Posterior vena cava (tissue), 2 donors: ENCODE data around the gene GALNT17. TPM values are rescaled to one million over a fixed set of nuclear protein-coding genes. Genes with fewer than 3 reads are reported as not detected.

Experiments
- DNase-seq: peaks from one replicate; pipeline ENCODE4 v3.0.0-alpha.2; 2020; ENCODE audit warnings: low spot score
- intact Hi-C, 2 donors: fragments of 100-400 bp; cut with DNase I; formaldehyde crosslinking; loops; one replicate each; pipeline versions ENCODE4 v1.14.1 to v1.14.2; 2022 to 2023
- total RNA-seq, 2 donors: library from RNA; stranded (reverse); fragmentation: NEBNext Ultra II Directional; extraction: Animal tissue kit (Norgen Biotek cat#: 25700); gene quantifications; one replicate each; pipeline ENCODE4 v1.2.1, GENCODE V29; 2021
- donor health status: DM: yes; HTN: yes; CAD: no.
- donor health status: DM: yes; HTN: yes; CAD: no.

Gene GALNT17
- total RNA-seq, 2 donors from 2014 or later = 22.0 to 24.7 TPM

- intact Hi-C loops = no loop called here
- no peak for DNase-seq
These were observed 217.1 kb downstream of the GALNT17 start for GRCh38 chr7:71348821-71349681.

GRCh38 chr7:71349682-71350481 is 217.9 kb downstream of the GALNT17 start:
- intact Hi-C loops = no loop called here

GRCh38 chr7:71350680-71351079 is 218.7 kb downstream of the GALNT17 start:
- no peak for DNase-seq

More at GRCh38 chr7:71349682-71350481, 217.9 kb downstream of the GALNT17 start:
- no peak for DNase-seq

GRCh38 chr7:71354716-71355115 is 222.8 kb downstream of the GALNT17 start:
- intact Hi-C loops = no loop called here

More at GRCh38 chr7:71350680-71351079, 218.7 kb downstream of the GALNT17 start:
- intact Hi-C loops = no loop called here

GRCh38 chr7:71361451-71362032 is 229.6 kb downstream of the GALNT17 start:
- intact Hi-C loops = no loop called here

More at GRCh38 chr7:71354716-71355115, 222.8 kb downstream of the GALNT17 start:
- DNase-seq = no peak

GRCh38 chr7:71362240-71362639 is 230.3 kb downstream of the GALNT17 start:
- intact Hi-C loops = no loop called here
- no peak for DNase-seq

More at GRCh38 chr7:71361451-71362032, 229.6 kb downstream of the GALNT17 start:
- no peak for DNase-seq

- no peak for DNase-seq
- intact Hi-C loops = no loop called here
These were observed 231.3 kb downstream of the GALNT17 start for GRCh38 chr7:71363223-71363622.

- DNase-seq = no peak
- intact Hi-C loops = no loop called here
These were observed 231.7 kb downstream of the GALNT17 start for GRCh38 chr7:71363627-71364026.

- intact Hi-C loops = no loop called here
- no peak for DNase-seq
These were observed 232.6 kb downstream of the GALNT17 start for GRCh38 chr7:71364551-71364950.

GRCh38 chr7:71372991-71373390 is 241.0 kb downstream of the GALNT17 start:
- DNase-seq = no peak
- intact Hi-C loops = no loop called here

- DNase-seq = no peak
- intact Hi-C loops = no loop called here
These were observed 245.1 kb downstream of the GALNT17 start for GRCh38 chr7:71377062-71377461.

- intact Hi-C loops = no loop called here
- DNase-seq = no peak
These were observed 245.5 kb downstream of the GALNT17 start for GRCh38 chr7:71377469-71377868.

- intact Hi-C loops = no loop called here
- no peak for DNase-seq
These were observed 252.2 kb downstream of the GALNT17 start for GRCh38 chr7:71384094-71384493.

GRCh38 chr7:71385330-71385729 is 253.4 kb downstream of the GALNT17 start:
- intact Hi-C loops = no loop called here
- no peak for DNase-seq

GRCh38 chr7:71386152-71386785 is 254.3 kb downstream of the GALNT17 start:
- intact Hi-C loops = no loop called here
- no peak for DNase-seq

- DNase-seq = no peak
- intact Hi-C loops = no loop called here
These were observed 256.2 kb downstream of the GALNT17 start for GRCh38 chr7:71388181-71388580.

- intact Hi-C loops = no loop called here
These were observed 258.0 kb downstream of the GALNT17 start for GRCh38 chr7:71389976-71390375.

GRCh38 chr7:71393661-71394060 is 261.7 kb downstream of the GALNT17 start:
- intact Hi-C loops = no loop called here
- no peak for DNase-seq

More at GRCh38 chr7:71389976-71390375, 258.0 kb downstream of the GALNT17 start:
- no peak for DNase-seq

GRCh38 chr7:71402684-71403083 is 270.7 kb downstream of the GALNT17 start:
- DNase-seq = no peak
- intact Hi-C loops = no loop called here
